CD4-positive, alpha-beta T cell (primary cell): ENCODE data around the gene ZFYVE19. TPM values are rescaled to one million over a fixed set of nuclear protein-coding genes. Genes with fewer than 3 reads are reported as not detected.

ENCODE experiments used
- ATAC-seq: fragments of 200-7000 bp; cut with Tn5 transposase; one replicate; pipeline ENCODE4 v1.10.0; 2022; ENCODE audit warnings: mild to moderate bottlenecking; ENCODE audit not compliant: poor library complexity
- CTCF ChIA-PET: fragments of 350-600 bp; sonication (Branson Sonifier 250); formaldehyde crosslinking; loops from one replicate; lab custom pipeline; 2021; ENCODE audit warnings: antibody characterized with exemption, inconsistent platforms; lab: Charles Lee
- POLR2A ChIA-PET: fragments of 350-600 bp; sonication (Branson Sonifier 250); formaldehyde crosslinking; loops from one replicate; lab custom pipeline; 2021; ENCODE audit warnings: antibody characterized with exemption, inconsistent platforms; lab: Charles Lee
- DNase-seq, 14 experiments: peaks; one replicate each; pipeline ENCODE4 v3.0.0-alpha.2; 2013 to 2020; ENCODE audit warnings: mixed read lengths in 2 of 14
- H3K27ac ChIP-seq, 2 donors: one replicate each; pipeline versions ENCODE4 v1.5.1 to v1.7.0; 2013; ENCODE audit warnings: low read length in 2 of 2, low read depth in 1 of 2, mild to moderate bottlenecking in 1 of 2
- H3K27me3 ChIP-seq, 2 experiments: 1 replicate in 1 of 2; 2 replicates in 1 of 2; pipeline versions ENCODE4 v1.6.1 to v1.7.0; 2013; ENCODE audit warnings: low read length in 2 of 2, control low read depth in 1 of 2, mild to moderate bottlenecking in 1 of 2, moderate library complexity in 1 of 2; ENCODE audit not compliant: insufficient read depth in 2 of 2, control insufficient read depth in 1 of 2
- H3K36me3 ChIP-seq: one replicate; pipeline ENCODE4 v1.6.1; 2013; ENCODE audit warnings: low read length, control low read depth; ENCODE audit not compliant: insufficient read depth
- H3K4me1 ChIP-seq: one replicate; pipeline ENCODE4 v1.6.1; 2013; ENCODE audit warnings: low read length, control low read depth; ENCODE audit not compliant: insufficient read depth
- H3K4me3 ChIP-seq: one replicate; pipeline ENCODE4 v1.5.1; 2013; ENCODE audit warnings: mild to moderate bottlenecking, low read length, moderate library complexity
- H3K9me3 ChIP-seq, 2 experiments: 1 replicate in 1 of 2; 2 replicates in 1 of 2; pipeline versions ENCODE4 v1.6.1 to v1.7.0; 2013; ENCODE audit warnings: low read length in 2 of 2, mild to moderate bottlenecking in 2 of 2, control low read depth in 1 of 2, moderate library complexity in 1 of 2; ENCODE audit not compliant: control insufficient read depth in 1 of 2, insufficient read depth in 1 of 2
- H3K27ac Mint-ChIP-seq: one replicate; pipeline ENCODE4 v1.8.0; 2020; ENCODE audit warnings: mixed read lengths
- H3K27me3 Mint-ChIP-seq: one replicate; pipeline ENCODE4 v1.8.0; 2021; ENCODE audit warnings: mixed read lengths
- H3K36me3 Mint-ChIP-seq: one replicate; pipeline ENCODE4 v1.8.0; 2021; ENCODE audit warnings: low read depth, mixed read lengths
- H3K4me1 Mint-ChIP-seq: one replicate; pipeline ENCODE4 v1.8.0; 2021; ENCODE audit warnings: low read depth, mixed read lengths
- H3K4me3 Mint-ChIP-seq: one replicate; pipeline ENCODE4 v1.8.0; 2020; ENCODE audit warnings: mild to moderate bottlenecking, mixed read lengths
- H3K9me3 Mint-ChIP-seq: one replicate; pipeline ENCODE4 v1.8.0; 2020; ENCODE audit warnings: mixed read lengths
- intact Hi-C, 2 experiments: fragments of 100-400 bp; cut with DNase I in 1 of 2; cut with micrococcal nuclease in 1 of 2; formaldehyde crosslinking; loops; one replicate each; pipeline versions ENCODE4 v1.15.1 to v1.9.0; 2023 to 2025; cut with DNase I, micrococcal nuclease
- total RNA-seq, 174 experiments: library from RNA in 2 of 174; stranded (reverse) in 2 of 174; gene quantifications; one replicate each; pipeline ENCODE4 v1.2.3 and lab custom pipeline; 2021 to 2026
- TF ChIP-seq, protein P1 (sequence below): fragments of 200-600 bp; IDR thresholded peaks from one replicate; pipeline ENCODE4 v1.8.0; 2022; ENCODE audit warnings: antibody characterized with exemption, mild to moderate bottlenecking

ZFYVE19 gene
- total RNA-seq, 2 experiments from 2014 or later, result 12.0 to 13.0 TPM

DNA sequence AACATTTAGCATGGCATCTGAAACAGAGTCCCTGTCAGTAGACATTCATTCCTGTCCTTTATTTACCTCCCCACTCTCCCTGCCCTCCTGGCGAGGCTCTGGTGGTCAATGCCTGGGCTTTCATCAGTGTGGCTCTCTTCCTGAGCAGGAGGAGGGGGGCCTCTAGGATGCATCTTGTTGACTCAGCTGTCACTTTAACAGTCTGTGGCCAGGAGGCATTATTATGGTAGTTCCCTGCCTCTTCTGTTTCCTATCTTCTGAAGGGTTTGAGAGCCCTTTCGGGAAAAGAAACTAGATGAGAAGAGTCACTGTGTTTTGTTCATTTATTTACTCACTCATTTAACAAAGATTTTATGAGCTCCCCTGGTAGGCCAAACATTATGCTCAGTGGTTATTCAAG, 24.0 kb downstream of the ZFYVE19 start:
- no peaks in the 10 kb centered on the region for H3K27me3 Mint-ChIP-seq
- no peaks in the 10 kb centered on the region for H3K36me3 Mint-ChIP-seq
- no peak overlapping the region for H3K27ac Mint-ChIP-seq
- TF ChIP-seq, protein P1, sequence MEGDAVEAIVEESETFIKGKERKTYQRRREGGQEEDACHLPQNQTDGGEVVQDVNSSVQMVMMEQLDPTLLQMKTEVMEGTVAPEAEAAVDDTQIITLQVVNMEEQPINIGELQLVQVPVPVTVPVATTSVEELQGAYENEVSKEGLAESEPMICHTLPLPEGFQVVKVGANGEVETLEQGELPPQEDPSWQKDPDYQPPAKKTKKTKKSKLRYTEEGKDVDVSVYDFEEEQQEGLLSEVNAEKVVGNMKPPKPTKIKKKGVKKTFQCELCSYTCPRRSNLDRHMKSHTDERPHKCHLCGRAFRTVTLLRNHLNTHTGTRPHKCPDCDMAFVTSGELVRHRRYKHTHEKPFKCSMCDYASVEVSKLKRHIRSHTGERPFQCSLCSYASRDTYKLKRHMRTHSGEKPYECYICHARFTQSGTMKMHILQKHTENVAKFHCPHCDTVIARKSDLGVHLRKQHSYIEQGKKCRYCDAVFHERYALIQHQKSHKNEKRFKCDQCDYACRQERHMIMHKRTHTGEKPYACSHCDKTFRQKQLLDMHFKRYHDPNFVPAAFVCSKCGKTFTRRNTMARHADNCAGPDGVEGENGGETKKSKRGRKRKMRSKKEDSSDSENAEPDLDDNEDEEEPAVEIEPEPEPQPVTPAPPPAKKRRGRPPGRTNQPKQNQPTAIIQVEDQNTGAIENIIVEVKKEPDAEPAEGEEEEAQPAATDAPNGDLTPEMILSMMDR, result no peak
- POLR2A ChIA-PET, result no interaction called here
- H3K9me3 Mint-ChIP-seq, result no peaks in the 10 kb centered on the region
- ATAC-seq (no peak), DNase-seq (no peak)
- H3K27me3 ChIP-seq, result no peaks in the 10 kb centered on the region
- no peak overlapping the region for H3K4me3 ChIP-seq
- no peaks in the 10 kb centered on the region for H3K36me3 ChIP-seq
- no peak overlapping the region for H3K27ac ChIP-seq
- no peaks in the 10 kb centered on the region for H3K4me1 ChIP-seq
- no peaks in the 10 kb centered on the region for H3K4me1 Mint-ChIP-seq
- no peak overlapping the region for H3K4me3 Mint-ChIP-seq
- intact Hi-C loops, result no loop called here
- CTCF ChIA-PET, result no interaction called here
- no peaks in the 10 kb centered on the region for H3K9me3 ChIP-seq

GRCh38 chr15:40831861-40832260, 25.0 kb downstream of the ZFYVE19 start:
- Mint-ChIP-seq H3K27me3 (no peaks in the 10 kb centered on the region), H3K4me1 (no peaks in the 10 kb centered on the region), H3K4me3 (no peak overlapping the region), H3K36me3 (no peaks in the 10 kb centered on the region), H3K27ac (no peak overlapping the region), H3K9me3 (no peaks in the 10 kb centered on the region)
- Histone ChIP-seq H3K9me3 (no peaks in the 10 kb centered on the region), H3K27me3 (no peaks in the 10 kb centered on the region), H3K4me1 (no peaks in the 10 kb centered on the region), H3K27ac (no peak overlapping the region), H3K36me3 (no peaks in the 10 kb centered on the region), H3K4me3 (no peak overlapping the region)
- POLR2A ChIA-PET, result no interaction called here
- ATAC-seq (no peak), DNase-seq (no peak)
- TF ChIP-seq, protein P1, result no peak
- intact Hi-C loops, result no loop called here
- CTCF ChIA-PET, result no interaction called here

DNA sequence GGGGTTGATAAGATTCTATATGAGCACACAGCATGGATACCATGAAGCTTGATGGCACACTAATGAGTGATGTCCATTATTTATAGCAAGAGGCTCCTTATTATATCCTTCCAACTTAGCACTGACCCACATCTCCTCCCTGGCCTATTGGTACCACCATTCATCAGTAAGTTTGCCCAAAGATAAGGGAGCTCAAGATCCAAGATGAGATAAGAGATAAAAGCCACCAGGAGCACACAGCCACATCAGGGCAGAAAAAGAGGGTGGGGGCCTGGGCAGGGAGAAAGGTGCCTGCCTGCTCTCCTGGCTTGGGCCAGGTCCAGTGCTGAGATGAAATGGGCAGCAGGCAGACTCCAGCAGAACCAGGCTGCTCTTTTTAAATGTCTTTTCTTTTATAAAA, 26.0 kb downstream of the ZFYVE19 start:
- Histone ChIP-seq H3K9me3 (no peaks in the 10 kb centered on the region), H3K27me3 (no peaks in the 10 kb centered on the region), H3K4me1 (no peaks in the 10 kb centered on the region), H3K27ac (no peak overlapping the region), H3K4me3 (no peak overlapping the region), H3K36me3 (no peaks in the 10 kb centered on the region)
- Mint-ChIP-seq H3K27ac (no peak overlapping the region), H3K4me3 (no peak overlapping the region), H3K36me3 (no peaks in the 10 kb centered on the region), H3K9me3 (no peaks in the 10 kb centered on the region), H3K4me1 (no peaks in the 10 kb centered on the region), H3K27me3 (no peaks in the 10 kb centered on the region)
- TF ChIP-seq, protein P1, result no peak
- ATAC-seq (no peak), DNase-seq (no peak)
- intact Hi-C loops, result no loop called here
- POLR2A ChIA-PET, result no interaction called here
- CTCF ChIA-PET, result interaction anchor here (1.1 kb wide), 1 partner anchor 26 kb away, joined by 3 read pairs; no protein-coding TSS in a partner anchor
